GM19463 (cell line): ENCODE data around the gene NCSTN.

ENCODE experiments used
- ATAC-seq: cut with Tn5 transposase; IDR thresholded peaks from one replicate; pipeline ENCODE4 v1.9.1; 2021; ENCODE audit warnings: mild to moderate bottlenecking, moderate library complexity; ENCODE audit not compliant: unreplicated experiment

NCSTN gene

GRCh38 chr1:160346958-160347357, 3.8 kb downstream of the NCSTN start:
- ATAC-seq, result no peak

GRCh38 chr1:160351629-160352028, 8.4 kb downstream of the NCSTN start:
- ATAC-seq, result no peak

GRCh38 chr1:160352555-160352954, 9.4 kb downstream of the NCSTN start:
- ATAC-seq, result no peak

GRCh38 chr1:160353223-160353622, 10.0 kb downstream of the NCSTN start:
- no peak for ATAC-seq

- ATAC-seq, result no peak
Observed at GRCh38 chr1:160354388-160354985, 11.3 kb downstream of the NCSTN start.

GRCh38 chr1:160357286-160358002, 14.3 kb downstream of the NCSTN start:
- ATAC-seq, result no peak

GRCh38 chr1:160358073-160358472, 14.9 kb downstream of the NCSTN start:
- ATAC-seq, result no peak

GRCh38 chr1:160359559-160360226, 16.5 kb downstream of the NCSTN start:
- no peak for ATAC-seq

GRCh38 chr1:160360227-160360695, 17.1 kb downstream of the NCSTN start:
- no peak for ATAC-seq

- ATAC-seq, result no peak
Observed at GRCh38 chr1:160361199-160361598, 18.0 kb downstream of the NCSTN start.

GRCh38 chr1:160361814-160362167, 18.6 kb downstream of the NCSTN start:
- no peak for ATAC-seq

GRCh38 chr1:160362168-160362957, 19.2 kb downstream of the NCSTN start:
- ATAC-seq, result no peak

- ATAC-seq, result no peak
Observed at GRCh38 chr1:160363010-160363409, 19.8 kb downstream of the NCSTN start.

- ATAC-seq, result no peak
Observed at GRCh38 chr1:160363951-160364735, 21.0 kb downstream of the NCSTN start.

GRCh38 chr1:160365325-160365724, 22.1 kb downstream of the NCSTN start:
- no peak for ATAC-seq

- no peak for ATAC-seq
Observed at GRCh38 chr1:160366731-160367515, 23.7 kb downstream of the NCSTN start, which contains the start of gene NHLH1. TSS of gene NHLH1 (plus strand) at chr1:160367071. CDS start at chr1:160370732, 3,661 bp downstream.

GRCh38 chr1:160367516-160367900, 24.3 kb downstream of the NCSTN start:
- ATAC-seq, result no peak

- no peak for ATAC-seq
Observed at GRCh38 chr1:160367934-160368923, 25.0 kb downstream of the NCSTN start.
